HepG2 (cell line): ENCODE data around the gene SPNS3. TPM values are rescaled to one million over a fixed set of nuclear protein-coding genes. Genes with fewer than 3 reads are reported as not detected.

Experiments used
- ATAC-seq: fragments of 200-7000 bp; cut with Tn5 transposase; 3 replicates; pipeline ENCODE4 v1.9.1; 2020; ENCODE audit warnings: mild to moderate bottlenecking, moderate library complexity
- BruUV-seq: library from RNA; stranded (reverse); fragments of 400-500 nt; replicated peaks from 2 replicates; lab custom pipeline; 2021; lab: Mats Ljungman, UMichigan
- CTCF ChIA-PET: fragments of 300-600 bp; formaldehyde crosslinking; extraction: SDS; loops from one replicate; lab custom pipeline; 2021; ENCODE audit warnings: low total read pairs, inconsistent platforms, low intra/inter-chr PET ratio; lab: Yijun Ruan, JAX
- POLR2A ChIA-PET: fragments of 350-600 bp; sonication (Branson Sonifier 250); formaldehyde crosslinking; loops from one replicate; lab custom pipeline; 2020; ENCODE audit warnings: antibody characterized with exemption, inconsistent platforms; lab: Yijun Ruan, JAX
- DNase-seq: peaks from one replicate; pipeline ENCODE4 v3.0.0-alpha.2; 2015; ENCODE audit warnings: low spot score
- FAIRE-seq: peaks from 3 replicates; lab custom pipeline; 2011; peaks lifted over from hg19 to GRCh38; lab: Jason Lieb, UNC
- H2AFZ ChIP-seq: one replicate; pipeline ENCODE4 v1.6.1; 2011; ENCODE audit warnings: low read length, inconsistent platforms
- H3K27ac ChIP-seq: fragments of 300-600 bp; 3 replicates; pipeline ENCODE4 v1.8.0; 2011; ENCODE audit warnings: mixed run types, mild to moderate bottlenecking, mixed read lengths, low read length, inconsistent platforms; ENCODE audit not compliant: insufficient read depth; ENCODE audit errors: extremely low read length
- H3K27me3 ChIP-seq, 2 experiments: fragments of 200-600 bp in 1 of 2; 2 replicates in 1 of 2; 3 replicates in 1 of 2; pipeline versions ENCODE4 v1.6.0 to v1.8.0; 2011; ENCODE audit warnings: low read length in 2 of 2, mild to moderate bottlenecking in 2 of 2, moderate library complexity in 2 of 2, inconsistent platforms in 1 of 2; ENCODE audit not compliant: insufficient read depth in 2 of 2, control insufficient read depth in 1 of 2
- H3K36me3 ChIP-seq, 2 experiments: fragments of 200-600 bp in 1 of 2; replicated peaks in 1 of 2; 2 replicates in 1 of 2; 3 replicates in 1 of 2; pipeline versions ENCODE4 v1.5.1 to v1.8.0; 2011; ENCODE audit warnings: low read length in 2 of 2, inconsistent platforms in 1 of 2; ENCODE audit not compliant: insufficient read depth in 2 of 2, control insufficient read depth in 1 of 2
- H3K4me1 ChIP-seq: 2 replicates; pipeline ENCODE4 v1.5.1; 2012; ENCODE audit warnings: low read length, inconsistent platforms; ENCODE audit not compliant: insufficient read depth
- H3K4me2 ChIP-seq: 2 replicates; pipeline ENCODE4 v1.6.0; 2011; ENCODE audit warnings: low read depth, low read length, inconsistent platforms
- H3K4me3 ChIP-seq, 3 experiments: fragments of 200-600 bp in 1 of 3; sonication (generic), shearing (Covaris generic) in 1 of 3; replicated peaks in 1 of 3; 2 replicates each; pipeline ENCODE4 v1.5.1; 2011 to 2016; ENCODE audit warnings: low read length in 3 of 3, inconsistent platforms in 2 of 3, low read depth in 2 of 3, mild to moderate bottlenecking in 2 of 3, control low read depth in 1 of 3, mixed read lengths in 1 of 3; ENCODE audit not compliant: insufficient read depth in 1 of 3
- H3K79me2 ChIP-seq: one replicate; pipeline ENCODE4 v1.6.1; 2011; ENCODE audit warnings: low read length, inconsistent platforms; ENCODE audit not compliant: insufficient read depth
- H3K9ac ChIP-seq: 2 replicates; pipeline ENCODE4 v1.6.0; 2011; ENCODE audit warnings: mild to moderate bottlenecking, low read depth, low read length, inconsistent platforms; ENCODE audit not compliant: insufficient read depth
- H3K9me3 ChIP-seq: 2 replicates; pipeline ENCODE4 v1.5.1; 2012; ENCODE audit warnings: mild to moderate bottlenecking, low read length
- H4K20me1 ChIP-seq: 2 replicates; pipeline ENCODE4 v1.6.0; 2011; ENCODE audit warnings: inconsistent platforms, mild to moderate bottlenecking, low read length, moderate library complexity; ENCODE audit not compliant: insufficient read depth
- BHLHE40 ChIP-seq: IDR thresholded peaks from 2 replicates; pipeline ENCODE4 v1.6.1; 2011; ENCODE audit warnings: low read length, improper control_type of control experiment
- JARID2 ChIP-seq: sonication (generic); formaldehyde crosslinking; IDR thresholded peaks from 2 replicates; pipeline ENCODE4 v1.8.1; 2023; ENCODE audit warnings: missing genetic modification reagents, inconsistent platforms; ENCODE audit not compliant: insufficient replicate concordance
- KAT2B ChIP-seq: fragments of 150-350 bp; IDR thresholded peaks from 2 replicates; pipeline ENCODE4 v1.6.1; 2014; ENCODE audit warnings: low read depth, low read length, borderline replicate concordance
- KDM4B ChIP-seq: sonication (generic); formaldehyde crosslinking; IDR thresholded peaks from 2 replicates; pipeline ENCODE4 v1.4.0; 2020; ENCODE audit warnings: missing genetic modification reagents
- MYNN ChIP-seq: sonication (generic); formaldehyde crosslinking; IDR thresholded peaks from 2 replicates; pipeline ENCODE4 v1.4.0; 2020; ENCODE audit warnings: mild to moderate bottlenecking, low read depth, missing genetic modification reagents
- MYPOP ChIP-seq: sonication (generic); formaldehyde crosslinking; IDR thresholded peaks from 2 replicates; pipeline ENCODE4 v1.8.1; 2023; ENCODE audit warnings: mild to moderate bottlenecking, moderate library complexity, missing genetic modification reagents
- NFKB2 ChIP-seq: sonication (generic); formaldehyde crosslinking; IDR thresholded peaks from 2 replicates; pipeline ENCODE4 v1.4.0; 2020; ENCODE audit warnings: missing genetic modification reagents, borderline replicate concordance
- NR0B2 ChIP-seq: sonication (generic); formaldehyde crosslinking; IDR thresholded peaks from 2 replicates; pipeline ENCODE4 v1.4.0; 2020; ENCODE audit warnings: mild to moderate bottlenecking, missing genetic modification reagents
- RELA ChIP-seq: sonication (generic); formaldehyde crosslinking; IDR thresholded peaks from 2 replicates; pipeline ENCODE4 v1.4.0; 2020; ENCODE audit warnings: missing genetic modification reagents
- TARDBP ChIP-seq: sonication (generic); formaldehyde crosslinking; IDR thresholded peaks from 2 replicates; pipeline ENCODE4 v1.8.0; 2022; ENCODE audit warnings: mild to moderate bottlenecking, missing genetic modification reagents
- YY1 ChIP-seq: IDR thresholded peaks from 2 replicates; pipeline ENCODE4 v1.6.1; 2011; ENCODE audit warnings: low read length, low read depth, moderate library complexity, mild to moderate bottlenecking; ENCODE audit not compliant: insufficient read depth, insufficient replicate concordance
- ZBTB25 ChIP-seq: IDR thresholded peaks from 2 replicates; pipeline ENCODE4 v1.6.1; 2018; ENCODE audit warnings: missing genetic modification reagents
- ZNF280B ChIP-seq: sonication (generic); formaldehyde crosslinking; IDR thresholded peaks from 2 replicates; pipeline ENCODE4 v1.5.0; 2020; ENCODE audit warnings: missing genetic modification reagents, mild to moderate bottlenecking, borderline replicate concordance
- ZNF431 ChIP-seq: sonication (generic); formaldehyde crosslinking; IDR thresholded peaks from 2 replicates; pipeline ENCODE4 v1.9.0; 2022; ENCODE audit warnings: missing genetic modification reagents, low read depth, mild to moderate bottlenecking, borderline replicate concordance
- ZNF446 ChIP-seq: sonication (generic); formaldehyde crosslinking; IDR thresholded peaks from 2 replicates; pipeline ENCODE4 v1.5.0; 2020; ENCODE audit warnings: mild to moderate bottlenecking, missing genetic modification reagents
- ZNF503 ChIP-seq: sonication (generic); formaldehyde crosslinking; IDR thresholded peaks from 2 replicates; pipeline ENCODE4 v1.4.0; 2020; ENCODE audit warnings: missing genetic modification reagents
- ZNF737 ChIP-seq: sonication (generic); formaldehyde crosslinking; IDR thresholded peaks from 2 replicates; pipeline ENCODE4 v1.5.0; 2020; ENCODE audit warnings: missing genetic modification reagents, mild to moderate bottlenecking, borderline replicate concordance
- ZSCAN29 ChIP-seq: sonication (generic); formaldehyde crosslinking; conservative IDR thresholded peaks from 2 replicates; pipeline ENCODE4 v1.4.0; 2020; ENCODE audit warnings: mild to moderate bottlenecking, missing genetic modification reagents
- WGBS: methylation state at CpG from one replicate; pipeline ENCODE4 v1.1.6; 2017; ENCODE audit warnings: low lambda C conversion rate; 5-methylcytosine and 5-hydroxymethylcytosine counted together
- in situ Hi-C: cut with HindIII; loops from 2 replicates; pipeline ENCODE4 v1.10.0; 2017; ENCODE audit warnings: low pct_unique_long_range_greater_than_20kb; ENCODE audit not compliant: extremely low pct_ligation_motif_present
- intact Hi-C: fragments of 100-400 bp; cut with micrococcal nuclease; formaldehyde crosslinking; loops from one replicate; pipeline ENCODE4 v1.10.0; 2022; ENCODE audit not compliant: unreplicated experiment
- polyA plus RNA-seq, 8 experiments: library from polyadenylated mRNA; depleted of rRNA in 3 of 8; stranded (reverse) in 7 of 8; unstranded in 1 of 8; fragments of >200 nt; fragmentation: Illumina TruSeq in 4 of 8; extraction: Trizol in 4 of 8; gene quantifications; 2 replicates each; pipeline versions ENCODE4 v1.2.1 to v1.2.3, GENCODE V29; 2011 to 2016; ENCODE audit warnings: low read depth in 4 of 8, missing spikeins in 1 of 8, mixed read lengths in 1 of 8; ENCODE audit not compliant: insufficient read depth in 1 of 8
- total RNA-seq, 5 experiments: library from RNA; depleted of rRNA; stranded (reverse); fragments of >200 nt; fragmentation: Illumina TruSeq; extraction: Trizol; gene quantifications; 2 replicates each; pipeline ENCODE4 v1.2.3, GENCODE V29; 2016; ENCODE audit warnings: low read depth in 1 of 5

SPNS3 gene
- total and polyA plus RNA-seq, 2 of the 13 experiments (the other 11 are each of a cell fraction or from before 2014, with no cell fraction given), result not detected

GRCh38 chr17:4500191-4500571 is 66.4 kb downstream of the SPNS3 start:
- ChIA-PET CTCF (no interaction called here), POLR2A (no interaction called here)
- no TSS peak for BruUV-seq
- Histone ChIP-seq H3K9ac (no peak overlapping the region), H3K36me3 (no peaks in the 10 kb centered on the region), H2AFZ (no peak overlapping the region), H3K4me2 (peak overlapping the region; percentile 18; the same call in 1 of the 2 replicates), H3K9me3 (no peaks in the 10 kb centered on the region), H3K27ac (no peak overlapping the region), H3K4me3 (peak overlapping the region in 1 of 3 experiments; percentile 40; a peak in 2 of 6 replicates), H3K4me1 (peaks cover 22% of the 10 kb centered on the region), H4K20me1 (0 out of 2 replicates have a peak, but pooled peaks cover 6% of the 10 kb centered on the region), H3K79me2 (no peaks in the 10 kb centered on the region), H3K27me3 (peaks cover 0 to 70% of the 10 kb centered on the region in 2 experiments)
- ATAC-seq, result peak; percentile 23
- no peak for FAIRE-seq
- 20% methylated on average over 3 of the region's 7 CpGs for WGBS
- in situ Hi-C loops (no loop called here), intact Hi-C loops (no loop called here)
- no peak for DNase-seq
- no peak for TF ChIP-seq NR0B2
- no peak for TF ChIP-seq BHLHE40
- TF ChIP-seq MYPOP, result no peak
- no peak for TF ChIP-seq RELA (CRISPR knock-in tag)
- TF ChIP-seq ZBTB25 (CRISPR knock-in tag), result no peak
- TF ChIP-seq NFKB2 (CRISPR knock-in tag), result no peak
- TF ChIP-seq KDM4B (CRISPR knock-in tag), result no peak
- no peak for TF ChIP-seq JARID2 (CRISPR knock-in tag)
- no peak for TF ChIP-seq ZSCAN29 (CRISPR knock-in tag)
- TF ChIP-seq MYNN, result no peak
- no peak for TF ChIP-seq KAT2B
- TF ChIP-seq ZNF431, result no peak
- TF ChIP-seq YY1, result no peak
- no peak for TF ChIP-seq ZNF446
- TF ChIP-seq ZNF503 (CRISPR knock-in tag), result no peak
- TF ChIP-seq TARDBP (CRISPR knock-in tag), result no peak
- no peak for TF ChIP-seq ZNF737 (CRISPR knock-in tag)
- TF ChIP-seq ZNF280B (CRISPR knock-in tag), result no peak
